Measurements from ENCODE around the gene PLEKHA3. TPM values are rescaled to one million over a fixed set of nuclear protein-coding genes. Genes with fewer than 3 reads are reported as not detected.

PLEKHA3 gene
- total RNA-seq, 2 donors from 2014 or later = 21.2 to 22.8 TPM

DNA sequence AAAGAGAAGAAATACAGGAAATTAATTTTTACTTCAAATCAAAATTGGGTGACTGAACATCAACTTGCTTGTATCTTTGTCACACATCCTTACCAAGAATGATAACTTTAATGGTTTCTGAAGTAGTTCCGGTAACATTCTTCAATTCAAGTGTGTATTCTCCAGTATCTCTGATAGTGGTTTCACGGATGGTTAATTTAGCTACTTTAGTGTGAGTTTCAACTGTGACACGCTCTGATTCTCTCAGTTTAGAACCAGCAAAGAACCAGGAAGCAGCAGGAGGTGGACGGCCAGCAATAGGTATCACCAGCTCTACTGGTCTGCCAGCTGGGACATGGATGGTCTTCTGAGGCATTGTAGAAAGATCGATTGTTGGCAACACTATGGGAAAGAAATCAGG, 62.3 kb downstream of the PLEKHA3 start:
- Mint-ChIP-seq H3K27me3 (ENCODE audit: insufficient read depth) (no peaks in the 10 kb centered on the region), H3K4me1 (no peaks in the 10 kb centered on the region), H3K9me3 (no peaks in the 10 kb centered on the region), H3K4me3 (no peak overlapping the region), H3K27ac (no peak overlapping the region), H3K36me3 (ENCODE audit: low read depth) (peaks cover 92% of the 10 kb centered on the region)
- Histone ChIP-seq H3K27me3 (ENCODE audit: control insufficient read depth, insufficient read depth, low read length, poor library complexity, severe bottlenecking) (no peaks in the 10 kb centered on the region), H3K9me3 (ENCODE audit: control insufficient read depth, low read length) (no peaks in the 10 kb centered on the region), H3K4me1 (ENCODE audit: control insufficient read depth, insufficient read depth, low read length) (no peaks in the 10 kb centered on the region), H3K9ac (ENCODE audit: extremely low read depth, low read length, poor library complexity, severe bottlenecking) (no peak overlapping the region), H3K27ac (ENCODE audit: low read depth, low read length) (no peak overlapping the region), H3K4me3 (ENCODE audit: low read length) (no peak overlapping the region), H3K36me3 (ENCODE audit: control insufficient read depth, insufficient read depth, low read length) (peaks cover 99% of the 10 kb centered on the region)
- TF ChIP-seq, protein P1, sequence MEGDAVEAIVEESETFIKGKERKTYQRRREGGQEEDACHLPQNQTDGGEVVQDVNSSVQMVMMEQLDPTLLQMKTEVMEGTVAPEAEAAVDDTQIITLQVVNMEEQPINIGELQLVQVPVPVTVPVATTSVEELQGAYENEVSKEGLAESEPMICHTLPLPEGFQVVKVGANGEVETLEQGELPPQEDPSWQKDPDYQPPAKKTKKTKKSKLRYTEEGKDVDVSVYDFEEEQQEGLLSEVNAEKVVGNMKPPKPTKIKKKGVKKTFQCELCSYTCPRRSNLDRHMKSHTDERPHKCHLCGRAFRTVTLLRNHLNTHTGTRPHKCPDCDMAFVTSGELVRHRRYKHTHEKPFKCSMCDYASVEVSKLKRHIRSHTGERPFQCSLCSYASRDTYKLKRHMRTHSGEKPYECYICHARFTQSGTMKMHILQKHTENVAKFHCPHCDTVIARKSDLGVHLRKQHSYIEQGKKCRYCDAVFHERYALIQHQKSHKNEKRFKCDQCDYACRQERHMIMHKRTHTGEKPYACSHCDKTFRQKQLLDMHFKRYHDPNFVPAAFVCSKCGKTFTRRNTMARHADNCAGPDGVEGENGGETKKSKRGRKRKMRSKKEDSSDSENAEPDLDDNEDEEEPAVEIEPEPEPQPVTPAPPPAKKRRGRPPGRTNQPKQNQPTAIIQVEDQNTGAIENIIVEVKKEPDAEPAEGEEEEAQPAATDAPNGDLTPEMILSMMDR (conservative IDR thresholded peaks at IDR 0.05) = no peak
- no peak for DNase-seq
- WGBS, 2 experiments (ENCODE audit: insufficient coverage in 1 of 2, insufficient read length in 1 of 2) = 94 to 100% methylated on average over 2 to 5 of the region's 5 CpGs

DNA sequence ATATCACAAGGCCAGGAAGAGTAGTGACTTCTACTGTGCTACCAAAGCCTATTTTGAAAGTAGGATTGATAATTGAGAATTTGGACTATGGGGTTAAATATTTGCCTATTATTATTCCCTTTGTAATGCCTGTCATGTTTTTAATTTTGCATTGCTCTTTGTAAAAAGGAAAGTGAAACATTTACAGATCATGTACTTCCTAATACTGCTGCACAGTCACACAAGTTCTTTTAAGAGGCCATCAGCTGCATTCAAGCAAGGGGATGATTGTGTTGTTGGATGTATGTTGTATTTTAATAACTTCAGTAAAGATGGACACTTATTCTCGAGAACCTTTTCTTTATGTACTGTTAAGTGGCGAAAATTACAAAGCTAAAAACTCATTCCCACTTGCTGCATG, 70.1 kb downstream of the PLEKHA3 start:
- TF ChIP-seq, protein P1 (conservative IDR thresholded peaks at IDR 0.05) = no peak
- H3K27me3 Mint-ChIP-seq (ENCODE audit: insufficient read depth) = no peaks in the 10 kb centered on the region

DNA sequence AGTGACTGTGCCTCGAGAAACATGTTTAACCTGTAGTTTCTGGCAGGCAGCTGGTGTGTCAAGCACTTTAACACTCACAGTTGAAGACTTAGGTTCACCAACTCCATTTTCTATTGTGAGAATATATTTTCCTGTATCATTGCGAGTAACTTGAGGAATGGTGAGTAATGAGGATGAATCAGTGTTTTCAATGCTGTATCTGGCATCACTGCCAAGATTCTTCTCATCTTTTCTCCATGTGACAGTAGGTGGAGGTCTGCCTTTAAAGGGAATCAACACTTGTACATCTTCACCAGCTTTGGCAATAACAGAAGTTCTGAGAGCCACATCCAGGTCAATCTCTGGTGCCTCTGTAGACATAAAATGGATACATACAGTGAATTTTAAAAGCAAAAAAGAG, 72.8 kb downstream of the PLEKHA3 start:
- H3K4me1 Mint-ChIP-seq = no peaks in the 10 kb centered on the region
- H3K27me3 Mint-ChIP-seq (ENCODE audit: insufficient read depth) = no peaks in the 10 kb centered on the region
- no peak overlapping the region for H3K9ac ChIP-seq (ENCODE audit: extremely low read depth, low read length, poor library complexity, severe bottlenecking)
- H3K9me3 Mint-ChIP-seq = no peaks in the 10 kb centered on the region
- no peak overlapping the region for H3K27ac ChIP-seq (ENCODE audit: low read depth, low read length)
- no peaks in the 10 kb centered on the region for H3K27me3 ChIP-seq (ENCODE audit: control insufficient read depth, insufficient read depth, low read length, poor library complexity, severe bottlenecking)
- no peak overlapping the region for H3K4me3 ChIP-seq (ENCODE audit: low read length)
- 80 to 93% methylated on average over 1 to 2 of the region's 2 CpGs for WGBS, 2 experiments (ENCODE audit: insufficient coverage in 1 of 2, insufficient read length in 1 of 2)
- H3K4me1 ChIP-seq (ENCODE audit: control insufficient read depth, insufficient read depth, low read length) = no peaks in the 10 kb centered on the region
- no peak overlapping the region for H3K27ac Mint-ChIP-seq
- no peak for DNase-seq
- H3K36me3 Mint-ChIP-seq (ENCODE audit: low read depth) = peaks cover 97% of the 10 kb centered on the region
- TF ChIP-seq, protein P1 (conservative IDR thresholded peaks at IDR 0.05) = no peak
- no peaks in the 10 kb centered on the region for H3K9me3 ChIP-seq (ENCODE audit: control insufficient read depth, low read length)
- H3K4me3 Mint-ChIP-seq = no peak overlapping the region
- peaks cover 96% of the 10 kb centered on the region for H3K36me3 ChIP-seq (ENCODE audit: control insufficient read depth, insufficient read depth, low read length)

More for the DNA sequence above, 70.1 kb downstream of the PLEKHA3 start:
- no peaks in the 10 kb centered on the region for H3K27me3 ChIP-seq (ENCODE audit: control insufficient read depth, insufficient read depth, low read length, poor library complexity, severe bottlenecking)
- H3K4me1 ChIP-seq (ENCODE audit: control insufficient read depth, insufficient read depth, low read length) = no peaks in the 10 kb centered on the region
- no peak overlapping the region for H3K27ac ChIP-seq (ENCODE audit: low read depth, low read length)
- H3K4me3 ChIP-seq (ENCODE audit: low read length) = no peak overlapping the region
- DNase-seq = no peak
- no peak overlapping the region for H3K9ac ChIP-seq (ENCODE audit: extremely low read depth, low read length, poor library complexity, severe bottlenecking)
- no peak overlapping the region for H3K4me3 Mint-ChIP-seq
- peaks cover 95% of the 10 kb centered on the region for H3K36me3 Mint-ChIP-seq (ENCODE audit: low read depth)
- no peaks in the 10 kb centered on the region for H3K9me3 Mint-ChIP-seq
- no peak overlapping the region for H3K27ac Mint-ChIP-seq
- H3K36me3 ChIP-seq (ENCODE audit: control insufficient read depth, insufficient read depth, low read length) = peaks cover 97% of the 10 kb centered on the region
- no peaks in the 10 kb centered on the region for H3K4me1 Mint-ChIP-seq
- no peaks in the 10 kb centered on the region for H3K9me3 ChIP-seq (ENCODE audit: control insufficient read depth, low read length)
- WGBS, 2 experiments (ENCODE audit: insufficient coverage in 1 of 2, insufficient read length in 1 of 2) = 98% methylated on average over 2 of the region's 2 CpGs; no CpG with 5 or more reads in 1 of the 2 experiments

Other genes starting within 250 kb of the PLEKHA3 start
- 10 to 100 TPM; 66.4 to 74.4 TPM for gene PRKRA, start 29.3 kb upstream of the PLEKHA3 start, total RNA-seq
- gene PJVK, start 29.1 kb upstream of the PLEKHA3 start, total RNA-seq = 1 to 10 TPM; 5.5 to 6.3 TPM
- 1 to 10 TPM; 4.1 to 6.3 TPM for gene FKBP7, start 1.9 kb upstream of the PLEKHA3 start, total RNA-seq

All from endodermal cell (in vitro differentiated cells).